ENCODE data around the gene MED12. TPM values are rescaled to one million over a fixed set of nuclear protein-coding genes. Genes with fewer than 3 reads are reported as not detected.
A peak's percentile ranks its signal among the peaks of the same experiment; 100 is the strongest.

Gene MED12
- total RNA-seq = 50.3 and 58.5 TPM in 2 replicates
- long read RNA-seq, partial matches to known transcripts = 4 of 4 reads
- long read RNA-seq, other reads (novel, unspliced or antisense) = 0 of 4 reads

- Mint-ChIP-seq H3K4me3 (ENCODE audit: unreplicated experiment) (peak within 1 kb of the TSS; percentile 80), H3K4me1 (ENCODE audit: unreplicated experiment) (no peaks in the 10 kb centered on the region), H3K36me3 (ENCODE audit: unreplicated experiment) (peaks cover 3% of the 10 kb centered on the region), H3K27ac (ENCODE audit: unreplicated experiment) (peak within 1 kb of the TSS; percentile 77), H3K9me3 (ENCODE audit: unreplicated experiment) (peaks cover 4% of the 10 kb centered on the region), H3K27me3 (ENCODE audit: unreplicated experiment) (no peaks in the 10 kb centered on the region)
- no peak for TF ChIP-seq CTCF (IDR thresholded peaks at IDR 0.05)
- peak; percentile 92 for DNase-seq (ENCODE audit: extremely low spot score, unreplicated experiment)
Observed at GRCh38 chrX:71118032-71118984, at the start of gene MED12. TSS of gene MED12 (plus strand) at chrX:71118596. CDS start at chrX:71118755, 159 bp downstream.

- Mint-ChIP-seq H3K4me3 (ENCODE audit: unreplicated experiment) (no peak overlapping the region), H3K36me3 (ENCODE audit: unreplicated experiment) (peaks cover 1% of the 10 kb centered on the region), H3K27me3 (ENCODE audit: unreplicated experiment) (peaks cover 17% of the 10 kb centered on the region), H3K9me3 (ENCODE audit: unreplicated experiment) (peaks cover 13% of the 10 kb centered on the region), H3K4me1 (ENCODE audit: unreplicated experiment) (peaks cover 7% of the 10 kb centered on the region), H3K27ac (ENCODE audit: unreplicated experiment) (no peak overlapping the region)
- TF ChIP-seq CTCF (IDR thresholded peaks at IDR 0.05) = no peak
- DNase-seq (ENCODE audit: extremely low spot score, unreplicated experiment) = no peak
Observed at GRCh38 chrX:71070531-71070930, 47.9 kb upstream of the MED12 start.

GRCh38 chrX:71081330-71082123 is 36.9 kb upstream of the MED12 start:
- H3K9me3 Mint-ChIP-seq (ENCODE audit: unreplicated experiment) = peaks cover 9% of the 10 kb centered on the region
- no peaks in the 10 kb centered on the region for H3K36me3 Mint-ChIP-seq (ENCODE audit: unreplicated experiment)
- no peak overlapping the region for H3K4me3 Mint-ChIP-seq (ENCODE audit: unreplicated experiment)
- no peak for TF ChIP-seq CTCF (IDR thresholded peaks at IDR 0.05)
- no peak for DNase-seq (ENCODE audit: extremely low spot score, unreplicated experiment)
- H3K27me3 Mint-ChIP-seq (ENCODE audit: unreplicated experiment) = peaks cover 3% of the 10 kb centered on the region
- no peaks in the 10 kb centered on the region for H3K4me1 Mint-ChIP-seq (ENCODE audit: unreplicated experiment)
- H3K27ac Mint-ChIP-seq (ENCODE audit: unreplicated experiment) = no peak overlapping the region

GRCh38 chrX:71082124-71082647 is 36.2 kb upstream of the MED12 start:
- no peaks in the 10 kb centered on the region for H3K36me3 Mint-ChIP-seq (ENCODE audit: unreplicated experiment)
- H3K4me3 Mint-ChIP-seq (ENCODE audit: unreplicated experiment) = no peak overlapping the region
- DNase-seq (ENCODE audit: extremely low spot score, unreplicated experiment) = no peak
- no peaks in the 10 kb centered on the region for H3K4me1 Mint-ChIP-seq (ENCODE audit: unreplicated experiment)
- peaks cover 3% of the 10 kb centered on the region for H3K27me3 Mint-ChIP-seq (ENCODE audit: unreplicated experiment)
- no peak overlapping the region for H3K27ac Mint-ChIP-seq (ENCODE audit: unreplicated experiment)
- TF ChIP-seq CTCF (IDR thresholded peaks at IDR 0.05) = no peak
- peaks cover 9% of the 10 kb centered on the region for H3K9me3 Mint-ChIP-seq (ENCODE audit: unreplicated experiment)

All from osteocyte (in vitro differentiated cells).